ENCODE results near the gene PJVK. TPM values are rescaled to one million over a fixed set of nuclear protein-coding genes. Genes with fewer than 3 reads are reported as not detected.

Gene PJVK
- polyA plus RNA-seq, 1 donor (not counting 4 experiments of a cell fraction or from before 2014, with no cell fraction given), result 3.5 TPM

DNA sequence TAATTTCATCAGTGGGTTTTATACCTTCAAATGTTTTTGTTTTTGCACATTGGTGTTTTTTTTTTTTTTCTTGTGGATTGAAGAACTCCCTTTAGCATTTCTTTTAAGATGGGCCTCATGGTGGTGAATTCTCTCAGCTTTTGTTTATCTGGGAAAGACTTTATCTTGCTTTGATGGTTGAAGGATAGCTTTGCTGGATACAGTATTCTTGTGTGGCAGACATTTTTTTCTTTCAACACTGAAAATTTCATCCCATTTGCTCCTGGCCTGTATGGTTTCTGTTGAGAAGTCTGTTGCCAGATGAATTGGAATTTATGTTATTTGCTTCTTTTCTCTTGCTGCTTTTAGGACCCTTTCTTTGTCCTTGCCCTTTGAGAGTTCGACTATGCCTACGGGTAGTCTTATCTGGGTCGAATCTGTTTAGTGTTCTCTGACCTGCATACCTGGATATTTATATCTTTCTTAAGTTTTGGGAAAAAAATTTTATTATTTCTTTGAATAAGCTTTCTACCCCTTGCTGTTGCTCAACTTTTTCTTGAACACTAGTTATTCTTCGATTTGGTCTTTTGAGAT, 25.8 kb upstream of the PJVK start:
- no peak overlapping the region for H2AFZ ChIP-seq (ENCODE audit: control insufficient read depth, low read length)
- no peak overlapping the region for H3K4me3 ChIP-seq (ENCODE audit: control insufficient read depth in 2 of 3, extremely low read depth in 1 of 3, insufficient read depth in 2 of 3, low read depth in 1 of 3, low read length in 3 of 3)
- H3K27me3 ChIP-seq (ENCODE audit: control insufficient read depth, extremely low read depth, insufficient read depth, low read length), result no peaks in the 10 kb centered on the region
- TF ChIP-seq, protein P1, sequence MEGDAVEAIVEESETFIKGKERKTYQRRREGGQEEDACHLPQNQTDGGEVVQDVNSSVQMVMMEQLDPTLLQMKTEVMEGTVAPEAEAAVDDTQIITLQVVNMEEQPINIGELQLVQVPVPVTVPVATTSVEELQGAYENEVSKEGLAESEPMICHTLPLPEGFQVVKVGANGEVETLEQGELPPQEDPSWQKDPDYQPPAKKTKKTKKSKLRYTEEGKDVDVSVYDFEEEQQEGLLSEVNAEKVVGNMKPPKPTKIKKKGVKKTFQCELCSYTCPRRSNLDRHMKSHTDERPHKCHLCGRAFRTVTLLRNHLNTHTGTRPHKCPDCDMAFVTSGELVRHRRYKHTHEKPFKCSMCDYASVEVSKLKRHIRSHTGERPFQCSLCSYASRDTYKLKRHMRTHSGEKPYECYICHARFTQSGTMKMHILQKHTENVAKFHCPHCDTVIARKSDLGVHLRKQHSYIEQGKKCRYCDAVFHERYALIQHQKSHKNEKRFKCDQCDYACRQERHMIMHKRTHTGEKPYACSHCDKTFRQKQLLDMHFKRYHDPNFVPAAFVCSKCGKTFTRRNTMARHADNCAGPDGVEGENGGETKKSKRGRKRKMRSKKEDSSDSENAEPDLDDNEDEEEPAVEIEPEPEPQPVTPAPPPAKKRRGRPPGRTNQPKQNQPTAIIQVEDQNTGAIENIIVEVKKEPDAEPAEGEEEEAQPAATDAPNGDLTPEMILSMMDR (optimal IDR thresholded peaks at IDR 0.05 in 1 of 3, IDR thresholded peaks at IDR 0.05 in 1 of 3, conservative IDR thresholded peaks at IDR 0.05 in 1 of 3; ENCODE audit: extremely low read depth in 1 of 3, insufficient read depth in 2 of 3, low read length in 3 of 3), result no peak
- TF ChIP-seq EZH2 (IDR thresholded peaks at IDR 0.05; ENCODE audit: low read length), result no peak
- H3K9me1 ChIP-seq (ENCODE audit: control insufficient read depth, extremely low read depth, insufficient read depth, low read length), result peaks cover 2% of the 10 kb centered on the region
- DNase-seq (ENCODE audit: low read depth, low spot score) (no peak), FAIRE-seq (no peak)
- H3K9me3 ChIP-seq (ENCODE audit: control insufficient read depth, low read depth, low read length), result no peaks in the 10 kb centered on the region
- dilution Hi-C loops (cut with MboI; ENCODE audit: extremely low pct_ligation_motif_present, low sequenced_read_pairs), result no loop called here
- H3K27ac ChIP-seq (ENCODE audit: control insufficient read depth, insufficient read depth, low read length), result no peak overlapping the region
- peaks cover 8% of the 10 kb centered on the region for H3K79me2 ChIP-seq (ENCODE audit: control insufficient read depth, insufficient read depth, low read length)
- H3K4me2 ChIP-seq (ENCODE audit: control insufficient read depth, extremely low read depth, insufficient read depth, low read depth, low read length), result no peak overlapping the region
- peaks cover 3 to 23% of the 10 kb centered on the region in 2 experiments for H3K36me3 ChIP-seq (ENCODE audit: control insufficient read depth in 2 of 2, extremely low read depth in 1 of 2, insufficient read depth in 2 of 2, low read length in 2 of 2)
- H4K20me1 ChIP-seq (ENCODE audit: control insufficient read depth, extremely low read depth, insufficient read depth, low read length), result no peaks in the 10 kb centered on the region
- H3K4me1 ChIP-seq (ENCODE audit: control insufficient read depth, extremely low read depth, insufficient read depth, low read length), result peaks cover 11% of the 10 kb centered on the region
- no peak overlapping the region for H3K9ac ChIP-seq (ENCODE audit: control insufficient read depth, extremely low read depth, insufficient read depth, low read length)

DNA sequence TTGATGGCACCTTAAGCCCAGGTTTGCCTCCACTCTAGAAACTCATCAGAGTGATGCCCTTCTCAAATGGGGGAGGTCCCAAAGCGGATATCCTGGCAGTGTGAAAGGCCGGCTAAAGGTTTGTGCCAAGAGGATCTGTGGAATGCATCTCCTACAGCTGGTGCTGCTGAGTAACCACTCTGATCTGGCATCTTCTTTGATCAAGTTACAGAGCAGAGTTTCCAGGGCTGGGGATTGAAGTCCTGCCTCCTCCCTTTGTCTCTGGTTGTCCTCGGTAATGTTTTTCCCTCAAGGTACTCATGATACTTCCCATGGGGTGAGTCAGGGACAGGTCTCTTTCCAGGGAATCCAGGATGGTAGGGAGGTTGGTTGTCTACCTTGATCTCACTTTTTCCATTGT, 24.8 kb upstream of the PJVK start:
- FAIRE-seq, result no peak
- H2AFZ ChIP-seq (ENCODE audit: control insufficient read depth, low read length), result no peak overlapping the region
- H3K27me3 ChIP-seq (ENCODE audit: control insufficient read depth, extremely low read depth, insufficient read depth, low read length), result no peaks in the 10 kb centered on the region
- dilution Hi-C loops (cut with MboI; ENCODE audit: extremely low pct_ligation_motif_present, low sequenced_read_pairs), result no loop called here
- H3K27ac ChIP-seq (ENCODE audit: control insufficient read depth, insufficient read depth, low read length), result no peak overlapping the region
- no peak overlapping the region for H3K9ac ChIP-seq (ENCODE audit: control insufficient read depth, extremely low read depth, insufficient read depth, low read length)
- H3K79me2 ChIP-seq (ENCODE audit: control insufficient read depth, insufficient read depth, low read length), result peaks cover 8% of the 10 kb centered on the region
- H3K4me1 ChIP-seq (ENCODE audit: control insufficient read depth, extremely low read depth, insufficient read depth, low read length), result peaks cover 10% of the 10 kb centered on the region
- TF ChIP-seq EZH2 (IDR thresholded peaks at IDR 0.05; ENCODE audit: low read length), result no peak
- TF ChIP-seq, protein P1 (optimal IDR thresholded peaks at IDR 0.05 in 1 of 3, IDR thresholded peaks at IDR 0.05 in 1 of 3, conservative IDR thresholded peaks at IDR 0.05 in 1 of 3; ENCODE audit: extremely low read depth in 1 of 3, insufficient read depth in 2 of 3, low read length in 3 of 3), result no peak
- H3K9me1 ChIP-seq (ENCODE audit: control insufficient read depth, extremely low read depth, insufficient read depth, low read length), result peaks cover 2% of the 10 kb centered on the region
- H3K9me3 ChIP-seq (ENCODE audit: control insufficient read depth, low read depth, low read length), result no peaks in the 10 kb centered on the region
- DNase-seq (ENCODE audit: low read depth, low spot score), result no peak
- peaks cover 4 to 20% of the 10 kb centered on the region in 2 experiments for H3K36me3 ChIP-seq (ENCODE audit: control insufficient read depth in 2 of 2, extremely low read depth in 1 of 2, insufficient read depth in 2 of 2, low read length in 2 of 2)
- no peak overlapping the region for H3K4me2 ChIP-seq (ENCODE audit: control insufficient read depth, extremely low read depth, insufficient read depth, low read depth, low read length)
- H3K4me3 ChIP-seq (ENCODE audit: control insufficient read depth in 2 of 3, extremely low read depth in 1 of 3, insufficient read depth in 2 of 3, low read depth in 1 of 3, low read length in 3 of 3), result no peak overlapping the region
- no peaks in the 10 kb centered on the region for H4K20me1 ChIP-seq (ENCODE audit: control insufficient read depth, extremely low read depth, insufficient read depth, low read length)

All from keratinocyte (primary cell).